Measurements from ENCODE around the gene PTPRG.

The PTPRG gene

DNA sequence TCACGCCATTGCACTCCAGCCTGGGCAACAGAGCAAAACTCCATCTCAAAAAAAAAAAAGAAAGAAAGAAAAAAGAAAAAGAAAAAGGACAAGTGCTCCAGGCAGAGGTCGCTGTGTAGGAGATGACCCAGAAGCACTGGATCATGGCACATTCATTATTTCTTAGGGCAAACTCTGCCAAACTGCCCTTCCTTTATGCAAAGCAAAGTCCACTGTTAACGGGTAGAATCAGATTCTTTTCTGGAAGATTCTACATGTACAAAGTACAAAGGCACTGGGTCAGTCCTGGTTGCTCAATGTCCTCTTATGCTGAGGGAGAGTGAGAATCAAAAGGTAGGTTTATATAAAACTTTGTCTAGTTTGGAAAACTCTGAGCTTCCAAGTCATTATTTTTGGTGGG, 667.1 kb downstream of the PTPRG start:
- H3K27me3 ChIP-seq (ENCODE audit: low read depth, low read length), result no peaks in the 10 kb centered on the region
- no peak for TF ChIP-seq EZH2phosphoT487 (IDR thresholded peaks at IDR 0.05; ENCODE audit: low read depth)
- TF ChIP-seq, protein P1, sequence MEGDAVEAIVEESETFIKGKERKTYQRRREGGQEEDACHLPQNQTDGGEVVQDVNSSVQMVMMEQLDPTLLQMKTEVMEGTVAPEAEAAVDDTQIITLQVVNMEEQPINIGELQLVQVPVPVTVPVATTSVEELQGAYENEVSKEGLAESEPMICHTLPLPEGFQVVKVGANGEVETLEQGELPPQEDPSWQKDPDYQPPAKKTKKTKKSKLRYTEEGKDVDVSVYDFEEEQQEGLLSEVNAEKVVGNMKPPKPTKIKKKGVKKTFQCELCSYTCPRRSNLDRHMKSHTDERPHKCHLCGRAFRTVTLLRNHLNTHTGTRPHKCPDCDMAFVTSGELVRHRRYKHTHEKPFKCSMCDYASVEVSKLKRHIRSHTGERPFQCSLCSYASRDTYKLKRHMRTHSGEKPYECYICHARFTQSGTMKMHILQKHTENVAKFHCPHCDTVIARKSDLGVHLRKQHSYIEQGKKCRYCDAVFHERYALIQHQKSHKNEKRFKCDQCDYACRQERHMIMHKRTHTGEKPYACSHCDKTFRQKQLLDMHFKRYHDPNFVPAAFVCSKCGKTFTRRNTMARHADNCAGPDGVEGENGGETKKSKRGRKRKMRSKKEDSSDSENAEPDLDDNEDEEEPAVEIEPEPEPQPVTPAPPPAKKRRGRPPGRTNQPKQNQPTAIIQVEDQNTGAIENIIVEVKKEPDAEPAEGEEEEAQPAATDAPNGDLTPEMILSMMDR (IDR thresholded peaks at IDR 0.05; ENCODE audit: low read depth, low read length), result no peak
- no peak overlapping the region for H3K4me3 ChIP-seq (ENCODE audit: low read length)
- H3K79me2 ChIP-seq (ENCODE audit: low read length), result no peaks in the 10 kb centered on the region
- no peaks in the 10 kb centered on the region for H3K9me3 ChIP-seq (ENCODE audit: insufficient read depth, low read length)
- H2AFZ ChIP-seq (ENCODE audit: low read depth, low read length), result no peak overlapping the region
- no peak overlapping the region for H3K27ac ChIP-seq (ENCODE audit: low read length)
- H3K9ac ChIP-seq (ENCODE audit: low read length), result no peak overlapping the region
- H4K20me1 ChIP-seq (ENCODE audit: insufficient read depth, low read length), result no peaks in the 10 kb centered on the region
- no peaks in the 10 kb centered on the region for H3K36me3 ChIP-seq (replicated peaks; ENCODE audit: low read depth, low read length)
- peaks cover 6% of the 10 kb centered on the region; the same call in 1 of the 2 replicates for H3K4me1 ChIP-seq (ENCODE audit: low read length)
- H3K4me2 ChIP-seq (ENCODE audit: low read length), result no peak overlapping the region

DNA sequence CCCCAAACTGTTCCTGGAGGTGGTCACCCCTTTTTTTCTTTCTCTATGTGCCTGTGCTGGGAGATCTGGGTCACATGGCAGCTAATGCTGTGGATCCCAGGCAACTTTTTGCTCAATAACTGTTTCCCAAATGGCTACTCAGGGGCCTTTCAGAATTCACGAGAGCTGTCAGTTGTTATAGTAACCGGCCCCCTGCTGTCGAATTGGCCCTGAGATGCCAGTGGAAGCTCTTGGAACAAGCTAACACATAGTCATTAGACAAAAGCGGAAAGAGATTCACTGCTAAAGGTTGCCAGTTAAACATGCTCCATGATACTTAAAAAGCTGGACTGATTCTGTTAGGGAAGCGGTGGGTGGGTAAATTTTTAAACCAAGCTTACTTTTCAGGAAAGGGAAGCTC, 667.8 kb downstream of the PTPRG start:
- no peaks in the 10 kb centered on the region for H4K20me1 ChIP-seq (ENCODE audit: insufficient read depth, low read length)
- H3K27me3 ChIP-seq (ENCODE audit: low read depth, low read length), result no peaks in the 10 kb centered on the region
- H3K36me3 ChIP-seq (replicated peaks; ENCODE audit: low read depth, low read length), result no peaks in the 10 kb centered on the region
- TF ChIP-seq, protein P1 (IDR thresholded peaks at IDR 0.05; ENCODE audit: low read depth, low read length), result no peak
- no peak for TF ChIP-seq EZH2phosphoT487 (IDR thresholded peaks at IDR 0.05; ENCODE audit: low read depth)
- no peak overlapping the region for H3K4me2 ChIP-seq (ENCODE audit: low read length)
- no peak overlapping the region for H3K4me3 ChIP-seq (ENCODE audit: low read length)
- no peaks in the 10 kb centered on the region for H3K9me3 ChIP-seq (ENCODE audit: insufficient read depth, low read length)
- no peak overlapping the region for H2AFZ ChIP-seq (ENCODE audit: low read depth, low read length)
- H3K27ac ChIP-seq (ENCODE audit: low read length), result no peak overlapping the region
- H3K9ac ChIP-seq (ENCODE audit: low read length), result no peak overlapping the region
- peaks cover 6% of the 10 kb centered on the region; the same call in 1 of the 2 replicates for H3K4me1 ChIP-seq (ENCODE audit: low read length)
- H3K79me2 ChIP-seq (ENCODE audit: low read length), result no peaks in the 10 kb centered on the region

DNA sequence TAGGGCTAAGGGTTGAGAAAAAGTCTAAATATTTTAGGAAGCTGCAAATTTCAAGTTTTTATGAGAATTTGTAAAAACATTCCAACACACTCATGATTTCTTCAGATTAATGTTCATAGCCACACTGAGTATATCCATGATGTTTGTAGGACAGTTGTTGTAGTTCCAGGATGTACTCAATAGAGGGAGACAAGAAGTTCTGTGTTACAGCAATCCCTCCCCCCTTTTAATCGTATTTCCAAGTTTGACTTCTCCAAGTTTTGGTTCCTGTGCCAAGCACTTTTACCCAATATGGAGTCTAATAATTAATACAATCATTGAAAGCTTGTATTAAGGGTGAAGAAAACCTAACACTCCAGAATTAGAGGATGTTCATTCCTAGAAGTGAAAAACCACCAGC, 668.5 kb downstream of the PTPRG start:
- no peaks in the 10 kb centered on the region for H4K20me1 ChIP-seq (ENCODE audit: insufficient read depth, low read length)

DNA sequence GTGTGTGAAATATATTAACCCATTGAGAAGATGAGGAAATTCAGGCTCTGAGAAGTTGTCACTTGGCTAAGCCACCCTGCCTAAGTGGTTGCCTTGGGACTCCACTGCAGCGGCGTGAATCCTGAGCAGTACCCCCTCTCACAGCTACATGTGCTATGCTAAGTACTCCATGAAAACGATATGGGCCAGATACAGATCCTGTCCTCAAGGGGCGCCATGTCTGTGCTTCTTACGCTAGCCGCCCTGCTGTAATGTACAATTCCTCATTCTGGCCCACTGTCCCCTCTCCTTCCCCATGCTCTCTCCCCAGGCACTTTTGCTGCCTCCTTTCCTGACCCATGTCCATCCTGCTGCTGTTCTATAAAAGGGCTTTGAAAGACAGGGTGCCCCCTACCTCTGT, 671.7 kb downstream of the PTPRG start:
- Histone ChIP-seq H3K4me3 (ENCODE audit: low read length) (no peak overlapping the region), H3K36me3 (replicated peaks; ENCODE audit: low read depth, low read length) (no peaks in the 10 kb centered on the region), H3K27me3 (ENCODE audit: low read depth, low read length) (no peaks in the 10 kb centered on the region), H3K9ac (ENCODE audit: low read length) (no peak overlapping the region), H3K9me3 (ENCODE audit: insufficient read depth, low read length) (no peaks in the 10 kb centered on the region), H3K79me2 (ENCODE audit: low read length) (no peaks in the 10 kb centered on the region), H2AFZ (ENCODE audit: low read depth, low read length) (no peak overlapping the region), H3K4me2 (ENCODE audit: low read length) (no peak overlapping the region), H3K4me1 (ENCODE audit: low read length) (peaks cover 29% of the 10 kb centered on the region), H4K20me1 (ENCODE audit: insufficient read depth, low read length) (peaks cover 4% of the 10 kb centered on the region), H3K27ac (ENCODE audit: low read length) (no peak overlapping the region)
- TF ChIP-seq, protein P1 (IDR thresholded peaks at IDR 0.05; ENCODE audit: low read depth, low read length), result no peak
- no peak for TF ChIP-seq EZH2phosphoT487 (IDR thresholded peaks at IDR 0.05; ENCODE audit: low read depth)

More for the DNA sequence above, 668.5 kb downstream of the PTPRG start:
- no peaks in the 10 kb centered on the region for H3K27me3 ChIP-seq (ENCODE audit: low read depth, low read length)
- H3K27ac ChIP-seq (ENCODE audit: low read length), result no peak overlapping the region
- no peaks in the 10 kb centered on the region for H3K9me3 ChIP-seq (ENCODE audit: insufficient read depth, low read length)
- no peak overlapping the region for H2AFZ ChIP-seq (ENCODE audit: low read depth, low read length)
- H3K4me3 ChIP-seq (ENCODE audit: low read length), result no peak overlapping the region
- H3K79me2 ChIP-seq (ENCODE audit: low read length), result no peaks in the 10 kb centered on the region
- no peaks in the 10 kb centered on the region for H3K36me3 ChIP-seq (replicated peaks; ENCODE audit: low read depth, low read length)
- H3K4me1 ChIP-seq (ENCODE audit: low read length), result peaks cover 6% of the 10 kb centered on the region; the same call in 1 of the 2 replicates
- no peak overlapping the region for H3K4me2 ChIP-seq (ENCODE audit: low read length)
- no peak overlapping the region for H3K9ac ChIP-seq (ENCODE audit: low read length)
- TF ChIP-seq, protein P1 (IDR thresholded peaks at IDR 0.05; ENCODE audit: low read depth, low read length), result peak; percentile 65
- TF ChIP-seq EZH2phosphoT487 (IDR thresholded peaks at IDR 0.05; ENCODE audit: low read depth), result no peak

Data from OCI-LY3 (cell line).